Measurements from ENCODE around the gene PKNOX2.
A peak's percentile ranks its signal among the peaks of the same experiment; 100 is the strongest.

Gene PKNOX2

GRCh38 chr11:125155100-125155444, 9.5 kb upstream of the PKNOX2 start:
- DNase-seq, result no peak

GRCh38 chr11:125155767-125156166, 8.8 kb upstream of the PKNOX2 start:
- DNase-seq, result no peak

- DNase-seq, result no peak
Measured at GRCh38 chr11:125156346-125157117, 8.0 kb upstream of the PKNOX2 start.

- no peak for DNase-seq
Measured at GRCh38 chr11:125157118-125157733, 7.3 kb upstream of the PKNOX2 start.

GRCh38 chr11:125157953-125158680, 6.4 kb upstream of the PKNOX2 start:
- DNase-seq, result no peak

GRCh38 chr11:125162743-125163142, 1.8 kb upstream of the PKNOX2 start:
- no peak for DNase-seq

GRCh38 chr11:125163431-125164063, 1.0 kb upstream of the PKNOX2 start:
- no peak for DNase-seq

- no peak for DNase-seq
Measured at GRCh38 chr11:125164091-125164421, 495 bp upstream of the PKNOX2 start.

GRCh38 chr11:125165111-125165842, 726 bp downstream of the PKNOX2 start:
- DNase-seq, result peak; percentile 63

GRCh38 chr11:125165843-125166763, 1.6 kb downstream of the PKNOX2 start:
- DNase-seq, result peak; percentile 59

GRCh38 chr11:125166764-125167291, 2.3 kb downstream of the PKNOX2 start:
- no peak for DNase-seq

GRCh38 chr11:125167292-125167953, 2.9 kb downstream of the PKNOX2 start:
- DNase-seq, result no peak

GRCh38 chr11:125167954-125168835, 3.6 kb downstream of the PKNOX2 start:
- no peak for DNase-seq

GRCh38 chr11:125168918-125169456, 4.4 kb downstream of the PKNOX2 start:
- DNase-seq, result no peak

- no peak for DNase-seq
Measured at GRCh38 chr11:125170001-125170509, 5.5 kb downstream of the PKNOX2 start.

GRCh38 chr11:125170510-125171031, 6.0 kb downstream of the PKNOX2 start:
- DNase-seq, result no peak

- no peak for DNase-seq
Measured at GRCh38 chr11:125171974-125172373, 7.4 kb downstream of the PKNOX2 start.

GRCh38 chr11:125173027-125173426, 8.5 kb downstream of the PKNOX2 start:
- no peak for DNase-seq

GRCh38 chr11:125173556-125173955, 9.0 kb downstream of the PKNOX2 start:
- no peak for DNase-seq

Data from activated CD8-positive, alpha-beta memory T cell treated with anti-CD3 and anti-CD28 coated beads, Interleukin-2, amount 50 U/mL, for 48 hours (primary cell).